WTC11 (cell line): ENCODE data around the gene NAPSA. TPM values are rescaled to one million over a fixed set of nuclear protein-coding genes. Genes with fewer than 3 reads are reported as not detected.

Source experiments
- ATAC-seq: fragments of 200-7000 bp; cut with Tn5 transposase; 2 replicates; pipeline ENCODE4 v1.10.0; 2021; ENCODE audit warnings: mild to moderate bottlenecking, moderate library complexity
- CTCF ChIA-PET: fragments of 300-600 bp; sonication (Branson Sonifier 250); formaldehyde crosslinking; loops from one replicate; lab custom pipeline; 2021; ENCODE audit warnings: antibody characterized with exemption; lab: Charles Lee
- POLR2A ChIA-PET: fragments of 350-600 bp; sonication (Branson Sonifier 250); formaldehyde crosslinking; loops from one replicate; lab custom pipeline; 2021; ENCODE audit warnings: antibody characterized with exemption; lab: Charles Lee
- DNase-seq: peaks from one replicate; pipeline ENCODE4 v3.0.0; 2021; ENCODE audit warnings: low spot score
- H3K27ac Mint-ChIP-seq: 2 replicates; pipeline ENCODE4 v1.8.0; 2021; ENCODE audit warnings: mixed read lengths
- H3K27me3 Mint-ChIP-seq: 2 replicates; pipeline ENCODE4 v1.8.0; 2021; ENCODE audit warnings: low read depth, mild to moderate bottlenecking, moderate library complexity, mixed read lengths
- H3K36me3 Mint-ChIP-seq: 2 replicates; pipeline ENCODE4 v1.8.0; 2021; ENCODE audit warnings: mixed read lengths
- H3K4me1 Mint-ChIP-seq: 2 replicates; pipeline ENCODE4 v1.8.0; 2022; ENCODE audit warnings: mixed read lengths
- H3K4me3 Mint-ChIP-seq: 2 replicates; pipeline ENCODE4 v1.8.0; 2021; ENCODE audit warnings: mild to moderate bottlenecking, moderate library complexity, mixed read lengths
- H3K9me3 Mint-ChIP-seq: 2 replicates; pipeline ENCODE4 v1.8.0; 2021; ENCODE audit warnings: mixed read lengths
- EMX1 ChIP-seq: fragments of 250-450 bp; sonication (Bioruptor Pico); IDR thresholded peaks from 2 replicates; pipeline ENCODE4 v1.8.0; 2021; ENCODE audit warnings: mild to moderate bottlenecking
- ETV6 ChIP-seq: sonication (generic); formaldehyde crosslinking; IDR thresholded peaks from 2 replicates; pipeline ENCODE4 v1.8.1; 2022; ENCODE audit warnings: mild to moderate bottlenecking, missing genetic modification reagents
- HMGA2 ChIP-seq: fragments of 250-450 bp; sonication (Bioruptor Pico); IDR thresholded peaks from 2 replicates; pipeline ENCODE4 v1.4.0; 2021; ENCODE audit warnings: mild to moderate bottlenecking, moderate library complexity
- JUN ChIP-seq: sonication (generic); formaldehyde crosslinking; IDR thresholded peaks from 2 replicates; pipeline ENCODE4 v1.8.0; 2023; ENCODE audit warnings: mild to moderate bottlenecking, missing genetic modification reagents
- SMAD3 ChIP-seq: sonication (generic); formaldehyde crosslinking; IDR thresholded peaks from 2 replicates; pipeline ENCODE4 v1.8.0; 2022; ENCODE audit warnings: missing genetic modification reagents, mild to moderate bottlenecking, borderline replicate concordance
- SMAD4 ChIP-seq: sonication (generic); formaldehyde crosslinking; IDR thresholded peaks from 2 replicates; pipeline ENCODE4 v1.8.0; 2022; ENCODE audit warnings: mild to moderate bottlenecking, missing genetic modification reagents
- TCF7 ChIP-seq: sonication (generic); formaldehyde crosslinking; IDR thresholded peaks from 2 replicates; pipeline ENCODE4 v1.8.0; 2022; ENCODE audit warnings: mild to moderate bottlenecking, low read depth, missing genetic modification reagents, moderate library complexity
- ZNF219 ChIP-seq: sonication (generic); formaldehyde crosslinking; IDR thresholded peaks from 2 replicates; pipeline ENCODE4 v1.8.0; 2023; ENCODE audit warnings: missing genetic modification reagents, mild to moderate bottlenecking, borderline replicate concordance
- total RNA-seq: library from RNA; stranded (reverse); gene quantifications from 3 replicates; pipeline ENCODE4 v1.2.3, GENCODE V29; 2021
- TF ChIP-seq, protein P1 (sequence below): fragments of 250-450 bp; sonication (Bioruptor Pico); IDR thresholded peaks from 2 replicates; pipeline ENCODE4 v1.9.0; 2021; ENCODE audit warnings: mild to moderate bottlenecking
- TF ChIP-seq, protein P2 (sequence below): sonication (generic); formaldehyde crosslinking; IDR thresholded peaks from 2 replicates; pipeline ENCODE4 v1.8.0; 2022; ENCODE audit warnings: missing genetic modification reagents
- TF ChIP-seq, protein P3 (sequence below): sonication (generic); formaldehyde crosslinking; IDR thresholded peaks from 2 replicates; pipeline ENCODE4 v1.8.1; 2023; ENCODE audit warnings: mild to moderate bottlenecking, missing genetic modification reagents
- TF ChIP-seq, protein P4 (sequence below): sonication (generic); formaldehyde crosslinking; IDR thresholded peaks from 2 replicates; pipeline ENCODE4 v1.8.1; 2022; ENCODE audit warnings: missing genetic modification reagents, borderline replicate concordance
- TF ChIP-seq, protein P5 (sequence below): fragments of 250-450 bp; sonication (Bioruptor Pico); IDR thresholded peaks from 2 replicates; pipeline ENCODE4 v1.9.0; 2021; ENCODE audit warnings: mild to moderate bottlenecking, borderline replicate concordance
- TF ChIP-seq, protein P6 (sequence below): fragments of 250-450 bp; sonication (Bioruptor Pico); IDR thresholded peaks from 2 replicates; pipeline ENCODE4 v1.8.0; 2021; ENCODE audit warnings: mild to moderate bottlenecking

Gene NAPSA
- total RNA-seq, 1 experiment from 2014 or later: 2.7 TPM

DNA sequence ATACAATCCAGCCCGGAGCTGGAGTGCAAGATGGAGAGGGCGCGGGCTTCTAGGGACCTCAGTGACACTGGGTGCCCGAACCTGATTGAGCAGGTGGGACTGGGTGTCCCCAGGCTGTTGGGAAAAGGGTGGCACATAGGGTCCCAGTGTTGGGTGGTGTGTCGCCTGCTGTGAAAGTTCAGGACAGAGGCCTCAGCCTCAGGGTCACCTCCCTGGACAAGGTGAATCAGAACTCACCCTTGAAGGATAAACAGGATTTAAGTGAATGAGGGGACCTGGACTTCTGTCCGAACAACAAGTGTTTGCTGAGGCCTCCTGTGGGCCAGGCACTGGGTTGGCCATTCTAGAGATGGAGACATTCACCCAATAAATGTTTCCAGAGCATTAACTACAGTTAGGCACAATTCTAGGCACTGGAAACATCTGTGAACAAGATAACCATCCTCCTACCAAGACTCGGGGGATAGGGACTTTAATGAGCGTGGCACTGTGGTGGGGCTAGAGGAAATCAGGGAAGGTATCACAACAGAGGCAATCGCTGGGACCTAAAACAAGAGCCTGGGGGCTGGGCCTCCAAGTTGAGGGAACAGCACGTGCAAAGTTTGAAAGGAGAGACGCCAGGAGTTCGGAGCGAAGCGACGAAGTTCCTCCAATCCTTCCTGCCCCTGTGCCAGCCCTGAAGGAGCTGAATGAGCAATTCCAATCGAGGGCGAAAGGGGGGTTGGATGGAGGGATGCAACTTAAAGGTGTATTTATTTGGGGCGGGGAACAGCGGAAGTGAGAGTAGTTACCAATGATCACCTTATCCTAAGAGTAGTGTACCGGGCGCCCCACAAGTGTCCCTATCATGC lies 17.8 kb upstream of the NAPSA start:
- Mint-ChIP-seq H3K9me3 (no peaks in the 10 kb centered on the region), H3K4me1 (peaks cover 21% of the 10 kb centered on the region), H3K27ac (peak overlapping the region; percentile 86), H3K4me3 (peak overlapping the region; percentile 92), H3K36me3 (peaks cover 37% of the 10 kb centered on the region), H3K27me3 (no peaks in the 10 kb centered on the region)
- peak; percentile 8 for ATAC-seq
- CTCF ChIA-PET: interaction anchor here (0.6 to 2.3 kb wide), 13 partner anchors 12 to 173 kb away, joined by 3 to 17 read pairs (median 4); no protein-coding TSS in a partner anchor
- POLR2A ChIA-PET: interaction anchor here (1.0 to 2.0 kb wide), 8 partner anchors 11 to 413 kb away, joined by 3 to 5 read pairs (median 4); partner anchors contain the start of gene KCNC3
- peak; percentile 38 for DNase-seq
- TF ChIP-seq, protein P1, sequence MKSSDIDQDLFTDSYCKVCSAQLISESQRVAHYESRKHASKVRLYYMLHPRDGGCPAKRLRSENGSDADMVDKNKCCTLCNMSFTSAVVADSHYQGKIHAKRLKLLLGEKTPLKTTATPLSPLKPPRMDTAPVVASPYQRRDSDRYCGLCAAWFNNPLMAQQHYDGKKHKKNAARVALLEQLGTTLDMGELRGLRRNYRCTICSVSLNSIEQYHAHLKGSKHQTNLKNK (CRISPR knock-in tag): no peak
- TF ChIP-seq, protein P2, sequence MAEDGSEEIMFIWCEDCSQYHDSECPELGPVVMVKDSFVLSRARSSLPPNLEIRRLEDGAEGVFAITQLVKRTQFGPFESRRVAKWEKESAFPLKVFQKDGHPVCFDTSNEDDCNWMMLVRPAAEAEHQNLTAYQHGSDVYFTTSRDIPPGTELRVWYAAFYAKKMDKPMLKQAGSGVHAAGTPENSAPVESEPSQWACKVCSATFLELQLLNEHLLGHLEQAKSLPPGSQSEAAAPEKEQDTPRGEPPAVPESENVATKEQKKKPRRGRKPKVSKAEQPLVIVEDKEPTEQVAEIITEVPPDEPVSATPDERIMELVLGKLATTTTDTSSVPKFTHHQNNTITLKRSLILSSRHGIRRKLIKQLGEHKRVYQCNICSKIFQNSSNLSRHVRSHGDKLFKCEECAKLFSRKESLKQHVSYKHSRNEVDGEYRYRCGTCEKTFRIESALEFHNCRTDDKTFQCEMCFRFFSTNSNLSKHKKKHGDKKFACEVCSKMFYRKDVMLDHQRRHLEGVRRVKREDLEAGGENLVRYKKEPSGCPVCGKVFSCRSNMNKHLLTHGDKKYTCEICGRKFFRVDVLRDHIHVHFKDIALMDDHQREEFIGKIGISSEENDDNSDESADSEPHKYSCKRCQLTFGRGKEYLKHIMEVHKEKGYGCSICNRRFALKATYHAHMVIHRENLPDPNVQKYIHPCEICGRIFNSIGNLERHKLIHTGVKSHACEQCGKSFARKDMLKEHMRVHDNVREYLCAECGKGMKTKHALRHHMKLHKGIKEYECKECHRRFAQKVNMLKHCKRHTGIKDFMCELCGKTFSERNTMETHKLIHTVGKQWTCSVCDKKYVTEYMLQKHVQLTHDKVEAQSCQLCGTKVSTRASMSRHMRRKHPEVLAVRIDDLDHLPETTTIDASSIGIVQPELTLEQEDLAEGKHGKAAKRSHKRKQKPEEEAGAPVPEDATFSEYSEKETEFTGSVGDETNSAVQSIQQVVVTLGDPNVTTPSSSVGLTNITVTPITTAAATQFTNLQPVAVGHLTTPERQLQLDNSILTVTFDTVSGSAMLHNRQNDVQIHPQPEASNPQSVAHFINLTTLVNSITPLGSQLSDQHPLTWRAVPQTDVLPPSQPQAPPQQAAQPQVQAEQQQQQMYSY (CRISPR knock-in tag): no peak
- TF ChIP-seq HMGA2: no peak
- TF ChIP-seq, protein P3, sequence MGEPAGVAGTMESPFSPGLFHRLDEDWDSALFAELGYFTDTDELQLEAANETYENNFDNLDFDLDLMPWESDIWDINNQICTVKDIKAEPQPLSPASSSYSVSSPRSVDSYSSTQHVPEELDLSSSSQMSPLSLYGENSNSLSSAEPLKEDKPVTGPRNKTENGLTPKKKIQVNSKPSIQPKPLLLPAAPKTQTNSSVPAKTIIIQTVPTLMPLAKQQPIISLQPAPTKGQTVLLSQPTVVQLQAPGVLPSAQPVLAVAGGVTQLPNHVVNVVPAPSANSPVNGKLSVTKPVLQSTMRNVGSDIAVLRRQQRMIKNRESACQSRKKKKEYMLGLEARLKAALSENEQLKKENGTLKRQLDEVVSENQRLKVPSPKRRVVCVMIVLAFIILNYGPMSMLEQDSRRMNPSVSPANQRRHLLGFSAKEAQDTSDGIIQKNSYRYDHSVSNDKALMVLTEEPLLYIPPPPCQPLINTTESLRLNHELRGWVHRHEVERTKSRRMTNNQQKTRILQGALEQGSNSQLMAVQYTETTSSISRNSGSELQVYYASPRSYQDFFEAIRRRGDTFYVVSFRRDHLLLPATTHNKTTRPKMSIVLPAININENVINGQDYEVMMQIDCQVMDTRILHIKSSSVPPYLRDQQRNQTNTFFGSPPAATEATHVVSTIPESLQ: no peak
- TF ChIP-seq JUN: no peak
- TF ChIP-seq TCF7 (CRISPR knock-in tag): no peak
- no peak for TF ChIP-seq SMAD4
- TF ChIP-seq, protein P4, sequence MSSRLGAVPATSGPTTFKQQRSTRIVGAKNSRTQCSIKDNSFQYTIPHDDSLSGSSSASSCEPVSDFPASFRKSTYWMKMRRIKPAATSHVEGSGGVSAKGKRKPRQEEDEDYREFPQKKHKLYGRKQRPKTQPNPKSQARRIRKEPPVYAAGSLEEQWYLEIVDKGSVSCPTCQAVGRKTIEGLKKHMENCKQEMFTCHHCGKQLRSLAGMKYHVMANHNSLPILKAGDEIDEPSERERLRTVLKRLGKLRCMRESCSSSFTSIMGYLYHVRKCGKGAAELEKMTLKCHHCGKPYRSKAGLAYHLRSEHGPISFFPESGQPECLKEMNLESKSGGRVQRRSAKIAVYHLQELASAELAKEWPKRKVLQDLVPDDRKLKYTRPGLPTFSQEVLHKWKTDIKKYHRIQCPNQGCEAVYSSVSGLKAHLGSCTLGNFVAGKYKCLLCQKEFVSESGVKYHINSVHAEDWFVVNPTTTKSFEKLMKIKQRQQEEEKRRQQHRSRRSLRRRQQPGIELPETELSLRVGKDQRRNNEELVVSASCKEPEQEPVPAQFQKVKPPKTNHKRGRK (CRISPR knock-in tag): no peak
- TF ChIP-seq ETV6 (CRISPR knock-in tag): no peak
- TF ChIP-seq, protein P5, sequence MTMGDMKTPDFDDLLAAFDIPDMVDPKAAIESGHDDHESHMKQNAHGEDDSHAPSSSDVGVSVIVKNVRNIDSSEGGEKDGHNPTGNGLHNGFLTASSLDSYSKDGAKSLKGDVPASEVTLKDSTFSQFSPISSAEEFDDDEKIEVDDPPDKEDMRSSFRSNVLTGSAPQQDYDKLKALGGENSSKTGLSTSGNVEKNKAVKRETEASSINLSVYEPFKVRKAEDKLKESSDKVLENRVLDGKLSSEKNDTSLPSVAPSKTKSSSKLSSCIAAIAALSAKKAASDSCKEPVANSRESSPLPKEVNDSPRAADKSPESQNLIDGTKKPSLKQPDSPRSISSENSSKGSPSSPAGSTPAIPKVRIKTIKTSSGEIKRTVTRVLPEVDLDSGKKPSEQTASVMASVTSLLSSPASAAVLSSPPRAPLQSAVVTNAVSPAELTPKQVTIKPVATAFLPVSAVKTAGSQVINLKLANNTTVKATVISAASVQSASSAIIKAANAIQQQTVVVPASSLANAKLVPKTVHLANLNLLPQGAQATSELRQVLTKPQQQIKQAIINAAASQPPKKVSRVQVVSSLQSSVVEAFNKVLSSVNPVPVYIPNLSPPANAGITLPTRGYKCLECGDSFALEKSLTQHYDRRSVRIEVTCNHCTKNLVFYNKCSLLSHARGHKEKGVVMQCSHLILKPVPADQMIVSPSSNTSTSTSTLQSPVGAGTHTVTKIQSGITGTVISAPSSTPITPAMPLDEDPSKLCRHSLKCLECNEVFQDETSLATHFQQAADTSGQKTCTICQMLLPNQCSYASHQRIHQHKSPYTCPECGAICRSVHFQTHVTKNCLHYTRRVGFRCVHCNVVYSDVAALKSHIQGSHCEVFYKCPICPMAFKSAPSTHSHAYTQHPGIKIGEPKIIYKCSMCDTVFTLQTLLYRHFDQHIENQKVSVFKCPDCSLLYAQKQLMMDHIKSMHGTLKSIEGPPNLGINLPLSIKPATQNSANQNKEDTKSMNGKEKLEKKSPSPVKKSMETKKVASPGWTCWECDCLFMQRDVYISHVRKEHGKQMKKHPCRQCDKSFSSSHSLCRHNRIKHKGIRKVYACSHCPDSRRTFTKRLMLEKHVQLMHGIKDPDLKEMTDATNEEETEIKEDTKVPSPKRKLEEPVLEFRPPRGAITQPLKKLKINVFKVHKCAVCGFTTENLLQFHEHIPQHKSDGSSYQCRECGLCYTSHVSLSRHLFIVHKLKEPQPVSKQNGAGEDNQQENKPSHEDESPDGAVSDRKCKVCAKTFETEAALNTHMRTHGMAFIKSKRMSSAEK: no peak
- TF ChIP-seq, protein P6, sequence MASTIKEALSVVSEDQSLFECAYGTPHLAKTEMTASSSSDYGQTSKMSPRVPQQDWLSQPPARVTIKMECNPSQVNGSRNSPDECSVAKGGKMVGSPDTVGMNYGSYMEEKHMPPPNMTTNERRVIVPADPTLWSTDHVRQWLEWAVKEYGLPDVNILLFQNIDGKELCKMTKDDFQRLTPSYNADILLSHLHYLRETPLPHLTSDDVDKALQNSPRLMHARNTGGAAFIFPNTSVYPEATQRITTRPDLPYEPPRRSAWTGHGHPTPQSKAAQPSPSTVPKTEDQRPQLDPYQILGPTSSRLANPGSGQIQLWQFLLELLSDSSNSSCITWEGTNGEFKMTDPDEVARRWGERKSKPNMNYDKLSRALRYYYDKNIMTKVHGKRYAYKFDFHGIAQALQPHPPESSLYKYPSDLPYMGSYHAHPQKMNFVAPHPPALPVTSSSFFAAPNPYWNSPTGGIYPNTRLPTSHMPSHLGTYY: no peak
- no peak for TF ChIP-seq ZNF219 (CRISPR knock-in tag)
- TF ChIP-seq EMX1 (CRISPR knock-in tag): no peak
- TF ChIP-seq SMAD3 (CRISPR knock-in tag): no peak
